Heart left ventricle (tissue), 16 donors: ENCODE data around the gene MSL3B.
A peak's percentile ranks its signal among the peaks of the same experiment; 100 is the strongest.

Experiments used
- ATAC-seq, 4 donors: fragments of 200-7000 bp; cut with Tn5 transposase; one replicate each; pipeline ENCODE4 v1.9.1; 2020 to 2022; ENCODE audit warnings: moderate library complexity in 4 of 4, mild to moderate bottlenecking in 3 of 4, moderate number of reproducible peaks in 1 of 4
- DNase-seq, 5 donors: peaks; one replicate each; pipeline ENCODE4 v3.0.0-alpha.2; 2020
- H3K27ac ChIP-seq, 12 donors: fragments of 200-600 bp; sonication (generic) in 4 of 12; one replicate each; pipeline versions ENCODE4 v1.5.0 to v1.8.0; 2016 to 2022; ENCODE audit warnings: mild to moderate bottlenecking in 2 of 12
- H3K27me3 ChIP-seq, 9 donors: fragments of 200-600 bp; sonication (generic) in 2 of 9; one replicate each; pipeline versions ENCODE4 v1.5.1 to v1.8.0; 2016 to 2022; ENCODE audit warnings: mild to moderate bottlenecking in 3 of 9
- H3K36me3 ChIP-seq, 9 donors: fragments of 200-600 bp; sonication (generic) in 2 of 9; one replicate each; pipeline versions ENCODE4 v1.5.0 to v1.8.0; 2018 to 2022; ENCODE audit warnings: mild to moderate bottlenecking in 2 of 9
- H3K4me1 ChIP-seq, 12 donors: fragments of 200-600 bp; sonication (generic) in 4 of 12; one replicate each; pipeline versions ENCODE4 v1.5.0 to v1.8.0; 2016 to 2022; ENCODE audit warnings: mild to moderate bottlenecking in 3 of 12
- H3K4me3 ChIP-seq, 12 donors: fragments of 200-600 bp; sonication (generic) in 4 of 12; one replicate each; pipeline versions ENCODE4 v1.5.0 to v1.8.0; 2017 to 2022; ENCODE audit warnings: mild to moderate bottlenecking in 9 of 12, moderate library complexity in 4 of 12
- H3K9me3 ChIP-seq, 12 donors: fragments of 200-600 bp; sonication (generic) in 4 of 12; one replicate each; pipeline versions ENCODE4 v1.5.0 to v1.8.0; 2016 to 2022; ENCODE audit warnings: mild to moderate bottlenecking in 1 of 12
- CTCF ChIP-seq, 12 donors: fragments of 200-600 bp; sonication (generic) in 4 of 12; IDR thresholded peaks; one replicate each; pipeline versions ENCODE4 v1.5.0 to v1.8.0; 2018 to 2022; ENCODE audit warnings: antibody characterized with exemption in 12 of 12, mild to moderate bottlenecking in 5 of 12
- POLR2A ChIP-seq, 2 donors: fragments of 450-650 bp; IDR thresholded peaks; one replicate each; pipeline ENCODE4 v1.6.1; 2017; ENCODE audit warnings: antibody characterized with exemption in 2 of 2, mild to moderate bottlenecking in 2 of 2, moderate library complexity in 2 of 2
- WGBS, 4 donors: extraction: QIAGEN DNeasy Blood & Tissue Kit in 2 of 4; methylation state at CpG; one replicate each; pipeline versions ENCODE4 v1.1.5 to v1.1.7; 2013 to 2018; 5-methylcytosine and 5-hydroxymethylcytosine counted together
- intact Hi-C, 10 donors: fragments of 100-400 bp; cut with DNase I; formaldehyde crosslinking; loops; one replicate each; pipeline versions ENCODE4 v1.11.1 to v1.14.2; 2022
- donor health status: ischemic (EF 13 %, LVEDD 7.1; RV severe dilation, severe dysfunction).
- donor health status: healthy with polysubstance abuse.
- donor health status: DM: no; HTN: yes; CAD: no.
- donor health status: DM: no; HTN: no; CAD: no.
- donor health status: ischemic (EF 25% LVEDD 6.9; RV normal size, moderate dysfunction).
- donor health status: ischemic (EF 25% LVEDD 5.7; RV mildly dilated, moderate dysfunction).
- donor health status: healthy.
- donor health status: DM: yes; HTN: yes; CAD: no.
- donor health status: ischemic (EF 35%, LVEDD 5.7; RV mildly dilated, moderate dysfunction).
- donor health status: nonischemic (EF 11% LVEDD 7.7; RV severe dilation, severe dysfunction).
- donor health status: DM: yes; HTN: yes; CAD: no.
- donor health status: PGD.
- donor health status: ischemic (EF 29% LVEDD 5.4; RV normal size, mild dysfunction).
- donor health status: nonischemic (EF 23%, LVEDD 6.1; RV moderate dilation, normal function).

The MSL3B gene

GRCh38 chr2:233846387-233847247 lies 21.6 kb downstream of the MSL3B start:
- Histone ChIP-seq H3K4me1 (no peaks in the 10 kb centered on the region), H3K36me3 (peaks cover 0 to 27% (median 0%) of the 10 kb centered on the region in 9 donors), H3K4me3 (no peak overlapping the region), H3K27ac (no peak overlapping the region), H3K27me3 (no peaks in the 10 kb centered on the region), H3K9me3 (no peaks in the 10 kb centered on the region)
- TF ChIP-seq CTCF (IDR thresholded peaks at IDR 0.05) = no peak
- no peak for TF ChIP-seq POLR2A (IDR thresholded peaks at IDR 0.05)
- ATAC-seq = peak in 1 of 4 donors; percentile 38
- no peak for DNase-seq
- 69 to 80% (median 73%) methylated on average over 14 to 16 of the region's 16 CpGs for WGBS, 4 donors
- intact Hi-C loops = no loop called here

GRCh38 chr2:233845301-233846060 lies 22.7 kb downstream of the MSL3B start:
- 92 to 100% (median 97%) methylated on average over 1 of the region's 1 CpG for WGBS, 4 donors
- Histone ChIP-seq H3K27me3 (no peaks in the 10 kb centered on the region), H3K36me3 (peaks cover 0 to 28% (median 0%) of the 10 kb centered on the region in 9 donors), H3K27ac (no peak overlapping the region), H3K9me3 (no peaks in the 10 kb centered on the region), H3K4me1 (no peaks in the 10 kb centered on the region), H3K4me3 (no peak overlapping the region)
- no peak for TF ChIP-seq POLR2A (IDR thresholded peaks at IDR 0.05)
- no peak for TF ChIP-seq CTCF (IDR thresholded peaks at IDR 0.05)
- intact Hi-C loops = no loop called here
- DNase-seq = no peak
- ATAC-seq = no peak

GRCh38 chr2:233844836-233845235 lies 23.4 kb downstream of the MSL3B start:
- Histone ChIP-seq H3K4me3 (no peak overlapping the region), H3K27ac (no peak overlapping the region), H3K36me3 (peaks cover 0 to 28% (median 0%) of the 10 kb centered on the region in 9 donors), H3K4me1 (no peaks in the 10 kb centered on the region), H3K27me3 (no peaks in the 10 kb centered on the region), H3K9me3 (no peaks in the 10 kb centered on the region)
- DNase-seq (no peak), ATAC-seq (no peak)
- 93 to 96% (median 94%) methylated on average over 3 of the region's 3 CpGs for WGBS, 4 donors
- TF ChIP-seq POLR2A (IDR thresholded peaks at IDR 0.05) (no peak), CTCF (IDR thresholded peaks at IDR 0.05) (no peak)
- intact Hi-C loops = no loop called here
